Pancreas (tissue), 10 donors: Measurements from ENCODE around the gene TBC1D5. TPM values are rescaled to one million over a fixed set of nuclear protein-coding genes. Genes with fewer than 3 reads are reported as not detected.

Experiments
- ATAC-seq, 4 donors: fragments of 200-7000 bp; cut with Tn5 transposase; one replicate each; pipeline versions ENCODE4 v1.8.0 to v1.9.1; 2020; ENCODE audit warnings: mild to moderate bottlenecking in 4 of 4, moderate library complexity in 4 of 4
- DNase-seq, 6 donors: peaks; one replicate each; pipeline ENCODE4 v3.0.0-alpha.2; 2020
- FAIRE-seq: peaks from 2 replicates; lab custom pipeline; 2012; peaks lifted over from hg19 to GRCh38; lab: Jason Lieb, UNC
- H3K27ac ChIP-seq, 4 donors: fragments of 200-600 bp; sonication (generic); 1 replicate in 3 of 4; 2 replicates in 1 of 4; pipeline versions ENCODE4 v1.5.0 to v1.8.0; 2020
- H3K27me3 ChIP-seq, 4 donors: fragments of 200-600 bp; one replicate each; pipeline ENCODE4 v1.8.0; 2021
- H3K36me3 ChIP-seq, 3 donors: fragments of 200-600 bp; sonication (generic) in 1 of 3; one replicate each; pipeline versions ENCODE4 v1.5.0 to v1.8.0; 2020 to 2021
- H3K4me1 ChIP-seq, 3 donors: fragments of 200-600 bp; one replicate each; pipeline ENCODE4 v1.8.0; 2021
- H3K4me3 ChIP-seq, 4 donors: fragments of 200-600 bp; sonication (generic) in 2 of 4; one replicate each; pipeline versions ENCODE4 v1.5.0 to v1.8.0; 2020 to 2021
- H3K9me3 ChIP-seq, 4 donors: fragments of 200-600 bp; one replicate each; pipeline ENCODE4 v1.8.0; 2021
- WGBS, 2 donors: extraction: QIAGEN DNeasy Blood & Tissue Kit; methylation state at CpG; one replicate each; pipeline ENCODE4 v1.1.7; 2013; 5-methylcytosine and 5-hydroxymethylcytosine counted together
- intact Hi-C, 3 donors: fragments of 100-400 bp; cut with DNase I; formaldehyde crosslinking; loops; one replicate each; pipeline versions ENCODE4 v1.11.1 to v1.14.2; 2022
- polyA plus RNA-seq, 2 donors: library from polyadenylated mRNA; stranded (reverse); fragments of 200-250 nt; gene quantifications; one replicate each; pipeline ENCODE4 v1.2.3, GENCODE V29; 2013
- total RNA-seq, 6 donors: library from RNA; stranded (reverse); fragmentation: NEBNext Ultra II Directional in 4 of 6; extraction: Animal tissue kit (Norgen Biotek cat#: 25700) in 4 of 6; gene quantifications; one replicate each; pipeline versions ENCODE4 v1.2.1 to v1.2.4, GENCODE V29; 2021 to 2023
- TF ChIP-seq, protein P1 (sequence below), 4 donors: fragments of 200-600 bp; sonication (generic) in 3 of 4; IDR thresholded peaks; one replicate each; pipeline versions ENCODE4 v1.5.0 to v1.8.0; 2021; ENCODE audit warnings: antibody characterized with exemption in 4 of 4
- donor health status: healthy with polysubstance abuse.
- donor health status: DM: no; HTN: no; CAD: no; lungs with moderate emphysema.
- donor health status: DM: no; HTN: no; CAD: no.
- donor health status: control.
- donor health status: control.
- donor health status: Bipolar disorder and iron deficiency.
- donor health status: DM: yes; HTN: yes; CAD: no.
- donor health status: DM: no; HTN: no; CAD: no.
- donor health status: DM: no; HTN: no; CAD: no.
- donor health status: DM: yes; HTN: yes; CAD: no.

TBC1D5 gene
- total and polyA plus RNA-seq, 8 donors: 6.5 to 39.2 (median 19.9) TPM

DNA sequence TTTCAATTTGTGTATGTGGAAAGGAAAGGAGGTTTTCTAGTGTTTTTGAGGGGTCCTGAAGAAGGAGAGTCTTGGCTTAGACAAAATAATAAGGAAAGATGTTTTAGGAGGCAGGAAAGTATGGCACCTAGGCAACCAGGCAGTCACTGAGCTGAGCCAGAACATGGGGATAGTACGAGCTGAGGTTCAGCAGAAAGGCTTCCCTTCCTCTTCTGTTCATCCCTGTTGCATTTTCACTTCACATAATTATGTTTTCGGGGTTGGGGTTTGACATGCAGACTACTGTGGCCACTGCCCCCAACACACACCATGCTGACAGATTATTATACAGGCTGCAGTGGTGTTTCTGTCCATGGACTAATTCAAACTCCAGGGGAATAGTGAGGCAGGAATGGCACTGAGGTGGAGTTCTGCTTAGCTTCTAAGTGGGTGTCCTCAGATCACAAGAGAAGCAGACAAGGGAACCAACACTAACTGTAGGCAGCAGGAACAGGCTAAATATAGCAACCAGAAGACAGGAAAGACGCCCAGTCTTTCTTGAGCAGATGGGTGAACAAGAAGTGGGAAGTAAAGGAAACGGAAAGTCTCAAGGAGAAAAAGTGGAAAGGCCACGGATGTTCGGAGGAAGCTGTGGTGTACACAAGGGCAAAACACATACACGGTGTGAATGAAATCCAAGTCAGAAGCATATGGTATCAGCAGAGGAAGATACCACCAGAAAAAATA, 551.9 kb downstream of the TBC1D5 start:
- DNase-seq (no peak), ATAC-seq (peak in 1 of 4 donors; percentile 42), FAIRE-seq (no peak)
- Histone ChIP-seq H3K27ac (no peak overlapping the region), H3K36me3 (no peaks in the 10 kb centered on the region), H3K4me3 (no peak overlapping the region), H3K9me3 (no peaks in the 10 kb centered on the region), H3K4me1 (peaks cover 6 to 12% (median 8%) of the 10 kb centered on the region in 3 donors), H3K27me3 (no peaks in the 10 kb centered on the region)
- TF ChIP-seq, protein P1, sequence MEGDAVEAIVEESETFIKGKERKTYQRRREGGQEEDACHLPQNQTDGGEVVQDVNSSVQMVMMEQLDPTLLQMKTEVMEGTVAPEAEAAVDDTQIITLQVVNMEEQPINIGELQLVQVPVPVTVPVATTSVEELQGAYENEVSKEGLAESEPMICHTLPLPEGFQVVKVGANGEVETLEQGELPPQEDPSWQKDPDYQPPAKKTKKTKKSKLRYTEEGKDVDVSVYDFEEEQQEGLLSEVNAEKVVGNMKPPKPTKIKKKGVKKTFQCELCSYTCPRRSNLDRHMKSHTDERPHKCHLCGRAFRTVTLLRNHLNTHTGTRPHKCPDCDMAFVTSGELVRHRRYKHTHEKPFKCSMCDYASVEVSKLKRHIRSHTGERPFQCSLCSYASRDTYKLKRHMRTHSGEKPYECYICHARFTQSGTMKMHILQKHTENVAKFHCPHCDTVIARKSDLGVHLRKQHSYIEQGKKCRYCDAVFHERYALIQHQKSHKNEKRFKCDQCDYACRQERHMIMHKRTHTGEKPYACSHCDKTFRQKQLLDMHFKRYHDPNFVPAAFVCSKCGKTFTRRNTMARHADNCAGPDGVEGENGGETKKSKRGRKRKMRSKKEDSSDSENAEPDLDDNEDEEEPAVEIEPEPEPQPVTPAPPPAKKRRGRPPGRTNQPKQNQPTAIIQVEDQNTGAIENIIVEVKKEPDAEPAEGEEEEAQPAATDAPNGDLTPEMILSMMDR (IDR thresholded peaks at IDR 0.05): no peak
- WGBS, 2 donors: 87 to 95% methylated on average over 7 of the region's 7 CpGs
- intact Hi-C loops: no loop called here

GRCh38 chr3:17188378-17188777, 554.1 kb downstream of the TBC1D5 start:
- Histone ChIP-seq H3K27ac (no peak overlapping the region), H3K4me3 (no peak overlapping the region), H3K9me3 (no peaks in the 10 kb centered on the region), H3K36me3 (peaks cover 0 to 9% (median 0%) of the 10 kb centered on the region in 3 donors), H3K27me3 (no peaks in the 10 kb centered on the region), H3K4me1 (no peaks in the 10 kb centered on the region)
- ATAC-seq (no peak), FAIRE-seq (no peak), DNase-seq (no peak)
- 93 to 95% methylated on average over 1 of the region's 1 CpG for WGBS, 2 donors
- intact Hi-C loops: no loop called here
- TF ChIP-seq, protein P1 (IDR thresholded peaks at IDR 0.05): no peak

DNA sequence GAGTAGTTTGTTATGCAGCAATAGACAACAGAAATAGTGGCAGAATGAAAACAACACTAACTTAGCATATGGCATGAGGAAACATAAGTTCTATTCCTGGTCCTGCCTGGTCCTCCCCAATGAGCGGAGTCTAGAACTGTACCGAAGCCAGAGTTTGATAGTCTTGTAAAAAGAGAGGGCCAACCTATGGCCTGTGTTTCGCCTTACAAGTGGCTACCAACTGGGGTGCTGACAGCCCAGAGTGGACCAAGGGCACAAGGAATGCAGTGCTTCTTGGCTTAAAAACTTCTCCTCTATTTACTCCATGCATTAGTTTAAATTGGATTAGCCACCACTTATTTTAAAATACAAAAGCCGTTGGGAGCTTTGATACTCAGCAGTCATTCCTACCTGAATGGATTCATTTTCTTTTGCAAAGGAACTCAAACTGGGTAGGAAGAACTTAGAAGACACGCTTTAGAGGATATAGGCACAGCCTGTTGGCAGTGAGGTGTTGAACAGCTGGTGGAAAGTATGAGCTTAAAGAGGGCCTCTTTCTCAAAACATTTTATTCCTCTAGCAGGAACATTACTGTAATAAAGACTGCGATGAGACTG, 554.7 kb downstream of the TBC1D5 start:
- H3K4me3 ChIP-seq: no peak overlapping the region
- H3K36me3 ChIP-seq: peaks cover 0 to 10% (median 0%) of the 10 kb centered on the region in 3 donors
- H3K27me3 ChIP-seq: no peaks in the 10 kb centered on the region
- no peak overlapping the region for H3K27ac ChIP-seq
- H3K9me3 ChIP-seq: no peaks in the 10 kb centered on the region
- no peak for DNase-seq
- no peak for ATAC-seq
- no peak for FAIRE-seq
- intact Hi-C loops: no loop called here
- no peaks in the 10 kb centered on the region for H3K4me1 ChIP-seq
- TF ChIP-seq, protein P1 (IDR thresholded peaks at IDR 0.05): no peak
- WGBS, 2 donors: 93 to 94% methylated on average over 6 of the region's 6 CpGs

DNA sequence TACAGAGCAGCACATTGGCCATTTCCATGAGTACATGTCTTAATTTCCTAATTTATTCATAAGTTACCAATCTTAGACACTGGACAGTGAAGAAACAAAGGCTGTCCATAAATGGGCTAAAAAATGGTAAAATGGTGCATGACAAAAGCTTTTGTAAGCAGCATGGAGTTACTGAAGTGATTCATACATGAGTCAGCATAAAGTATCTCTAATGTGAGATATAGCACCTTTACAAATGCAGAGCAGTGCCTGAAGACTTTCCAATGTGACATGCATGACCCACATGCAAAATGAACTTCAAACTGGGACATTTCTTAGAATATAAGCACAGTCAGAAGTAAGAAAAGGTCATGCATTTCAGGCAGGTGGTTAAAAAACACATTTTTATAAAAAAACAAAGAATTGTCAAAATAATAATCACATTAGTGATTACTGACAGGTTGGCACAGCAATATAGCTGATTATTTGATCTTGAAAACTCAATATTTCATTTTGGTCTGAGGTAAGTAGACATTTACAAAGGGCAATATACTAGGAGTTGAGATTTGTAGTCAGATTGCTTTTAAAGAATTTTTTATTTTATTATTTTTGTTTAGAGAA, 558.4 kb downstream of the TBC1D5 start:
- peak; percentile 5 for FAIRE-seq
- H3K4me3 ChIP-seq: no peak overlapping the region
- TF ChIP-seq, protein P1 (IDR thresholded peaks at IDR 0.05): no peak
- no peaks in the 10 kb centered on the region for H3K27me3 ChIP-seq
- intact Hi-C loops: no loop called here
- no peaks in the 10 kb centered on the region for H3K9me3 ChIP-seq
- ATAC-seq: no peak
- DNase-seq: no peak
- H3K36me3 ChIP-seq: peaks cover 0 to 10% (median 0%) of the 10 kb centered on the region in 3 donors
- no peak overlapping the region for H3K27ac ChIP-seq
- no peaks in the 10 kb centered on the region for H3K4me1 ChIP-seq
